Measurements from ENCODE around the gene CNTNAP2. TPM values are rescaled to one million over a fixed set of nuclear protein-coding genes. Genes with fewer than 3 reads are reported as not detected.

CNTNAP2 gene
- total and polyA plus RNA-seq, 12 donors = 0.07 to 0.77 (median 0.24) TPM

- Histone ChIP-seq H3K4me1 (no peaks in the 10 kb centered on the region), H3K4me3 (no peak overlapping the region), H3K36me3 (no peaks in the 10 kb centered on the region), H3K27ac (no peak overlapping the region), H3K27me3 (no peaks in the 10 kb centered on the region), H3K9me3 (peaks cover 0 to 2% (median 0%) of the 10 kb centered on the region in 11 donors)
- DNase-seq (no peak), ATAC-seq (no peak)
- TF ChIP-seq, protein P1, sequence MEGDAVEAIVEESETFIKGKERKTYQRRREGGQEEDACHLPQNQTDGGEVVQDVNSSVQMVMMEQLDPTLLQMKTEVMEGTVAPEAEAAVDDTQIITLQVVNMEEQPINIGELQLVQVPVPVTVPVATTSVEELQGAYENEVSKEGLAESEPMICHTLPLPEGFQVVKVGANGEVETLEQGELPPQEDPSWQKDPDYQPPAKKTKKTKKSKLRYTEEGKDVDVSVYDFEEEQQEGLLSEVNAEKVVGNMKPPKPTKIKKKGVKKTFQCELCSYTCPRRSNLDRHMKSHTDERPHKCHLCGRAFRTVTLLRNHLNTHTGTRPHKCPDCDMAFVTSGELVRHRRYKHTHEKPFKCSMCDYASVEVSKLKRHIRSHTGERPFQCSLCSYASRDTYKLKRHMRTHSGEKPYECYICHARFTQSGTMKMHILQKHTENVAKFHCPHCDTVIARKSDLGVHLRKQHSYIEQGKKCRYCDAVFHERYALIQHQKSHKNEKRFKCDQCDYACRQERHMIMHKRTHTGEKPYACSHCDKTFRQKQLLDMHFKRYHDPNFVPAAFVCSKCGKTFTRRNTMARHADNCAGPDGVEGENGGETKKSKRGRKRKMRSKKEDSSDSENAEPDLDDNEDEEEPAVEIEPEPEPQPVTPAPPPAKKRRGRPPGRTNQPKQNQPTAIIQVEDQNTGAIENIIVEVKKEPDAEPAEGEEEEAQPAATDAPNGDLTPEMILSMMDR (IDR thresholded peaks at IDR 0.05) = no peak
- intact Hi-C loops (cut with DNase I) = no loop called here
- WGBS, 2 donors = 65 to 67% methylated on average over 12 of the region's 12 CpGs
These were observed 664.9 kb downstream of the CNTNAP2 start for GRCh38 chr7:146781352-146782116.

- H3K4me3 ChIP-seq = no peak overlapping the region
- intact Hi-C loops (cut with DNase I) = no loop called here
- DNase-seq (no peak), ATAC-seq (no peak)
- H3K27me3 ChIP-seq = no peaks in the 10 kb centered on the region
- no peaks in the 10 kb centered on the region for H3K36me3 ChIP-seq
- TF ChIP-seq, protein P1 (IDR thresholded peaks at IDR 0.05) = no peak
- H3K9me3 ChIP-seq = peaks cover 0 to 13% (median 0%) of the 10 kb centered on the region in 11 donors
- no peaks in the 10 kb centered on the region for H3K4me1 ChIP-seq
- 92% methylated on average over 18 of the region's 18 CpGs for WGBS, 2 donors
- H3K27ac ChIP-seq = no peak overlapping the region
These were observed 670.7 kb downstream of the CNTNAP2 start for GRCh38 chr7:146787266-146787665.

GRCh38 chr7:146788008-146788407, 671.4 kb downstream of the CNTNAP2 start:
- no peak overlapping the region for H3K4me3 ChIP-seq
- DNase-seq (no peak), ATAC-seq (no peak)
- no peaks in the 10 kb centered on the region for H3K36me3 ChIP-seq
- no peaks in the 10 kb centered on the region for H3K27me3 ChIP-seq
- no peaks in the 10 kb centered on the region for H3K4me1 ChIP-seq
- intact Hi-C loops (cut with DNase I) = no loop called here
- no peak overlapping the region for H3K27ac ChIP-seq
- peaks cover 0 to 13% (median 0%) of the 10 kb centered on the region in 11 donors for H3K9me3 ChIP-seq
- TF ChIP-seq, protein P1 (IDR thresholded peaks at IDR 0.05) = no peak
- 89% methylated on average over 15 of the region's 15 CpGs for WGBS, 2 donors

GRCh38 chr7:146791344-146792285, 675.0 kb downstream of the CNTNAP2 start:
- ATAC-seq (no peak), DNase-seq (no peak)
- H3K27me3 ChIP-seq = no peaks in the 10 kb centered on the region
- H3K36me3 ChIP-seq = no peaks in the 10 kb centered on the region
- H3K4me1 ChIP-seq = no peaks in the 10 kb centered on the region
- no peak overlapping the region for H3K4me3 ChIP-seq
- no peak overlapping the region for H3K27ac ChIP-seq
- peaks cover 0 to 31% (median 12%) of the 10 kb centered on the region in 11 donors for H3K9me3 ChIP-seq
- 38 to 39% methylated on average over 7 of the region's 7 CpGs for WGBS, 2 donors
- TF ChIP-seq, protein P1 (IDR thresholded peaks at IDR 0.05) = no peak
- intact Hi-C loops (cut with DNase I) = no loop called here

Measured in heart right ventricle (tissue), 16 donors.